Measurements from ENCODE around the gene FBXL16. TPM values are rescaled to one million over a fixed set of nuclear protein-coding genes. Genes with fewer than 3 reads are reported as not detected.

FBXL16 gene
- total and polyA plus RNA-seq, 9 of the 15 experiments (the other 6 are each of a cell fraction or from before 2014, with no cell fraction given), result 0.21 to 8.2 (median 1.7) TPM

DNA sequence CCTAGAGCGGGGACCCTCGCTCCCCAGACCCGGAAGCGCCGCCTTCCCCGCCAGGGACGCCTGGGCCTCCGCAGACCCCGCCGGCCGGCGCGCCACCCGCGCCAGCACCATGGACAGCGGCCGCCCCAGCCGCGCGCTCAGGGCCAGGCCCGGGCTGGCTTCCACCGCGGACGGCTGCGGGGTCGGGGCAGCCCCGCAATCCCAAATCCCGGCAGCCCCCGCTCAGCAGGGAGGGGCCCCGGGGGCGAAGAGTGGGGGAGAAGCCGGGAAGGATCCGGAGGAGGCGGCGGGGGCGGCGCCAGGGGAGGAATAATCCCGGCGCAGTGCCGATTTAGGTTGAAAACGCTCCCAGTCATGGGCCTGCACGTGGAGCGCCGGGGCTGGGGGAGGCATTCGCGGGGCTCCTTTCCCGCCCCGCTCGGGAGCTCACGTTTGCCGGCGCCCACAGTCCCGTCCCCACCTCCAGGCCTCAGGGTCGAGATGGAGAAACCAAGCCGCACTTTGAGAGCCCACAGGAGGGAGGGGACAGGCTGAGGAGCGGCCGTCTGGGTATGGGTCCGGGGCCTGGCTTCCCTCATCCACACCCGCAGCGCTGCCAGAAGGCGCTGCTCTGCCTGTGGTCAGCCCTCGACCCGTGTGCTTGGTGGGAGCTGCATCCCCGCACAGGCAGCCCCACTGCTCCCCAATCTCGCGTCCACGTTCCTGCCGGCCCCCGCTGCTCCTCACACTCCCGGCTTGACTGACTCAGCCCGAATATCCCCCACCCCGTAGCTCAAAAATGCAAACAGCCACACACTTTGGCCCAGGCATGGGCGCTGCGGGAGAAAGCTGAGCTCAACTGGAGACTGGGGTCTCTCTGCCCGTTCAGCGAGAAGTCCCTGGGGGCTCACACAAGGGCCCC is 4.7 kb downstream of the FBXL16 start (continued):
- TF ChIP-seq CUX1 (CRISPR knock-in tag; IDR thresholded peaks at IDR 0.05), result no peak
- TF ChIP-seq MAZ (CRISPR knock-in tag; conservative IDR thresholded peaks at IDR 0.05 in 1 of 2, IDR thresholded peaks at IDR 0.05 in 1 of 2), result peak in 1 of 2 experiments; percentile 49; a peak in 1 of 4 replicates
- TF ChIP-seq, protein P1, sequence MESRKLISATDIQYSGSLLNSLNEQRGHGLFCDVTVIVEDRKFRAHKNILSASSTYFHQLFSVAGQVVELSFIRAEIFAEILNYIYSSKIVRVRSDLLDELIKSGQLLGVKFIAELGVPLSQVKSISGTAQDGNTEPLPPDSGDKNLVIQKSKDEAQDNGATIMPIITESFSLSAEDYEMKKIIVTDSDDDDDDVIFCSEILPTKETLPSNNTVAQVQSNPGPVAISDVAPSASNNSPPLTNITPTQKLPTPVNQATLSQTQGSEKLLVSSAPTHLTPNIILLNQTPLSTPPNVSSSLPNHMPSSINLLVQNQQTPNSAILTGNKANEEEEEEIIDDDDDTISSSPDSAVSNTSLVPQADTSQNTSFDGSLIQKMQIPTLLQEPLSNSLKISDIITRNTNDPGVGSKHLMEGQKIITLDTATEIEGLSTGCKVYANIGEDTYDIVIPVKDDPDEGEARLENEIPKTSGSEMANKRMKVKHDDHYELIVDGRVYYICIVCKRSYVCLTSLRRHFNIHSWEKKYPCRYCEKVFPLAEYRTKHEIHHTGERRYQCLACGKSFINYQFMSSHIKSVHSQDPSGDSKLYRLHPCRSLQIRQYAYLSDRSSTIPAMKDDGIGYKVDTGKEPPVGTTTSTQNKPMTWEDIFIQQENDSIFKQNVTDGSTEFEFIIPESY (CRISPR knock-in tag; IDR thresholded peaks at IDR 0.05), result peak; percentile 66; the same call in 1 of the 2 replicates
- no peak for TF ChIP-seq KLF1 (tag; IDR thresholded peaks at IDR 0.05)
- TF ChIP-seq, protein P2, sequence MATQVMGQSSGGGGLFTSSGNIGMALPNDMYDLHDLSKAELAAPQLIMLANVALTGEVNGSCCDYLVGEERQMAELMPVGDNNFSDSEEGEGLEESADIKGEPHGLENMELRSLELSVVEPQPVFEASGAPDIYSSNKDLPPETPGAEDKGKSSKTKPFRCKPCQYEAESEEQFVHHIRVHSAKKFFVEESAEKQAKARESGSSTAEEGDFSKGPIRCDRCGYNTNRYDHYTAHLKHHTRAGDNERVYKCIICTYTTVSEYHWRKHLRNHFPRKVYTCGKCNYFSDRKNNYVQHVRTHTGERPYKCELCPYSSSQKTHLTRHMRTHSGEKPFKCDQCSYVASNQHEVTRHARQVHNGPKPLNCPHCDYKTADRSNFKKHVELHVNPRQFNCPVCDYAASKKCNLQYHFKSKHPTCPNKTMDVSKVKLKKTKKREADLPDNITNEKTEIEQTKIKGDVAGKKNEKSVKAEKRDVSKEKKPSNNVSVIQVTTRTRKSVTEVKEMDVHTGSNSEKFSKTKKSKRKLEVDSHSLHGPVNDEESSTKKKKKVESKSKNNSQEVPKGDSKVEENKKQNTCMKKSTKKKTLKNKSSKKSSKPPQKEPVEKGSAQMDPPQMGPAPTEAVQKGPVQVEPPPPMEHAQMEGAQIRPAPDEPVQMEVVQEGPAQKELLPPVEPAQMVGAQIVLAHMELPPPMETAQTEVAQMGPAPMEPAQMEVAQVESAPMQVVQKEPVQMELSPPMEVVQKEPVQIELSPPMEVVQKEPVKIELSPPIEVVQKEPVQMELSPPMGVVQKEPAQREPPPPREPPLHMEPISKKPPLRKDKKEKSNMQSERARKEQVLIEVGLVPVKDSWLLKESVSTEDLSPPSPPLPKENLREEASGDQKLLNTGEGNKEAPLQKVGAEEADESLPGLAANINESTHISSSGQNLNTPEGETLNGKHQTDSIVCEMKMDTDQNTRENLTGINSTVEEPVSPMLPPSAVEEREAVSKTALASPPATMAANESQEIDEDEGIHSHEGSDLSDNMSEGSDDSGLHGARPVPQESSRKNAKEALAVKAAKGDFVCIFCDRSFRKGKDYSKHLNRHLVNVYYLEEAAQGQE (IDR thresholded peaks at IDR 0.05; ENCODE audit: borderline replicate concordance), result peak; percentile 99
- TF ChIP-seq, protein P2 (CRISPR knock-in tag; IDR thresholded peaks at IDR 0.05; ENCODE audit: low read depth), result peak; percentile 99
- no peak for TF ChIP-seq GTF2A2 (tag; IDR thresholded peaks at IDR 0.05)
- TF ChIP-seq FOXP1 (CRISPR knock-in tag; IDR thresholded peaks at IDR 0.05), result peak; percentile 86; the same call in 1 of the 2 replicates
- TF ChIP-seq SMC3 (conservative IDR thresholded peaks at IDR 0.05; ENCODE audit: insufficient read depth, low read depth, low read length), result no peak
- TF ChIP-seq EZH2 (IDR thresholded peaks at IDR 0.05; ENCODE audit: borderline replicate concordance, low read depth, low read length), result no peak

All from K562 (cell line).